Muscle of back (tissue), 11 donors: ENCODE results near the gene TNIK. TPM values are rescaled to one million over a fixed set of nuclear protein-coding genes. Genes with fewer than 3 reads are reported as not detected.

Source experiments
- DNase-seq, 3 donors: peaks; one replicate each; pipeline versions ENCODE4 v3.0.0 to v3.0.0-alpha.2; 2013
- polyA plus RNA-seq, 10 donors: library from polyadenylated mRNA; unstranded; fragments of 120-200 nt; gene quantifications; one replicate each; pipeline ENCODE4 v1.2.1, GENCODE V29; 2013; ENCODE audit not compliant: insufficient read length in 10 of 10

The TNIK gene
- polyA plus RNA-seq, 10 donors: 22.5 to 53.3 (median 37.8) TPM

GRCh38 chr3:171342200-171342599 lies 118.0 kb downstream of the TNIK start:
- no peak for DNase-seq

- DNase-seq: no peak
These were observed 119.8 kb downstream of the TNIK start for GRCh38 chr3:171340434-171340833.

- DNase-seq: no peak
These were observed 120.6 kb downstream of the TNIK start for GRCh38 chr3:171339598-171339997.

- no peak for DNase-seq
These were observed 123.8 kb downstream of the TNIK start for GRCh38 chr3:171336406-171336805.

GRCh38 chr3:171335559-171335958 lies 124.6 kb downstream of the TNIK start:
- no peak for DNase-seq

- DNase-seq: peak in 1 of 3 donors; percentile 39
These were observed 125.8 kb downstream of the TNIK start for GRCh38 chr3:171334465-171334811.

GRCh38 chr3:171333784-171334464 lies 126.3 kb downstream of the TNIK start:
- DNase-seq: no peak

GRCh38 chr3:171330938-171331337 lies 129.3 kb downstream of the TNIK start:
- no peak for DNase-seq

- no peak for DNase-seq
These were observed 130.5 kb downstream of the TNIK start for GRCh38 chr3:171329746-171330145.

GRCh38 chr3:171328419-171329082 lies 131.7 kb downstream of the TNIK start:
- no peak for DNase-seq

- DNase-seq: no peak
These were observed 132.6 kb downstream of the TNIK start for GRCh38 chr3:171327441-171328174.

GRCh38 chr3:171326717-171327440 lies 133.3 kb downstream of the TNIK start:
- DNase-seq: no peak

GRCh38 chr3:171323938-171324536 lies 136.2 kb downstream of the TNIK start:
- peak in 2 of 3 donors; percentile 67 to 71 for DNase-seq

- DNase-seq: no peak
These were observed 138.4 kb downstream of the TNIK start for GRCh38 chr3:171321559-171322360.

GRCh38 chr3:171320750-171321558 lies 139.3 kb downstream of the TNIK start:
- DNase-seq: peak in 2 of 3 donors; percentile 58 to 60

- no peak for DNase-seq
These were observed 143.0 kb downstream of the TNIK start for GRCh38 chr3:171317171-171317570.

- no peak for DNase-seq
These were observed 144.3 kb downstream of the TNIK start for GRCh38 chr3:171315919-171316318.

GRCh38 chr3:171315101-171315500 lies 145.1 kb downstream of the TNIK start:
- DNase-seq: no peak

GRCh38 chr3:171314341-171314740 lies 145.9 kb downstream of the TNIK start:
- no peak for DNase-seq

GRCh38 chr3:171313702-171314101 lies 146.5 kb downstream of the TNIK start:
- DNase-seq: no peak
